Hematopoietic multipotent progenitor cell treated with erythropoietin and hydrocortisone succinate and interleukin-3 and kit ligand, for 8 days (in vitro differentiated cells): Measurements from ENCODE around the gene PRKCD.

Experiments
- DNase-seq: peaks from one replicate; pipeline ENCODE4 v3.0.0-alpha.2; 2015

PRKCD gene

DNA sequence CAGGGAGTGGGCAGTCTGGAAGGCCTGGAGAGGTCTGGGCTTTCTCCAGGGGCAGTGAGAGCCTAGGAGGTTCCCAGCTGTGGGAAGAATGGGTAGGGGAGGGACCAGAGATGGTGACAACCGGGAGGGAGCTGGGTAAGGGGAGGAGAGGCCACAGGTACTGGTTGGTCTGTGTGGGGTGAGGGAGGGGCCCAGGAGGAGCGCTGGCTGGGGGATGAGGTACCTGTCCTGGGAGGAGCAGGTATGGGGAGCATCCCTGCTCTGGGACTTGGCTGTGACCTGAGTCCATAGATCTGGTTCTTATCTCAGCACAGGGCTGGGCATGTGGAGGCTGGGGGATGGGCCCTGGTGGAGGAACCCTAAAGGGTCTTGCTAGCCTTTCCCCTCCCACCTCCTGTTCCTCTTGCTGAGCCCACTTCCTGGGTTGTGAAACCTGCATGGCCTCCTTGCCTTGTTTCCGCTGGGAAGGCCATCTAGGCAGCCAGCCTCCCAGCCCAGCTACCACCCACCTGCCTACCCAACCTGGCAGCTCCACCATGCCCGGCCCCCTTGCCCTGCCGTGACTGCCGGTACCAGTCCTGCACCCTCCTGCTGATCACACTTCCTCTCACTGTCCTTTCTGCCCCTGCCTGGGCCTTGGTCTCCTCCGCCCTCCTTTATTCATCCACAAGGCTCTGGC lies 11.0 kb downstream of the PRKCD start:
- no peak for DNase-seq

DNA sequence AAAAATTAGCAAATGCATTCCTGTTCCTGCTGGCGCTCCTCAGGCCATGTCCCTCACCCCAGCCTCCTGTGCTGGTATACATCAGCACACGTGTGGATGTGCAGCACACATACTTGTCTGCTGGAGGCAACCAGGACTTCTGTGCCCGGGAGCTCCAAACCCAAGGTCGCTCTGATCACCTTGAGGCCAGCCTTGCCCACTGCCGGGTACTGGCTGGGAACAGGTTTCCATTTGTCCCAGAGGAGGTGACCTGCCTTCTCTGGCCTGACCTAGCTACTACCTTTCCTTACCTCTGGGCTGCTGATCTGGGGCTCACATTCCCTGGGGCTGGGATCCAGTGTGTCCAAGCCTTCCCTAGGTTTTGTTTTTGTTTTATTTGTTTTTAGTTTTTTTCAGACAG lies 12.1 kb downstream of the PRKCD start:
- DNase-seq = no peak

DNA sequence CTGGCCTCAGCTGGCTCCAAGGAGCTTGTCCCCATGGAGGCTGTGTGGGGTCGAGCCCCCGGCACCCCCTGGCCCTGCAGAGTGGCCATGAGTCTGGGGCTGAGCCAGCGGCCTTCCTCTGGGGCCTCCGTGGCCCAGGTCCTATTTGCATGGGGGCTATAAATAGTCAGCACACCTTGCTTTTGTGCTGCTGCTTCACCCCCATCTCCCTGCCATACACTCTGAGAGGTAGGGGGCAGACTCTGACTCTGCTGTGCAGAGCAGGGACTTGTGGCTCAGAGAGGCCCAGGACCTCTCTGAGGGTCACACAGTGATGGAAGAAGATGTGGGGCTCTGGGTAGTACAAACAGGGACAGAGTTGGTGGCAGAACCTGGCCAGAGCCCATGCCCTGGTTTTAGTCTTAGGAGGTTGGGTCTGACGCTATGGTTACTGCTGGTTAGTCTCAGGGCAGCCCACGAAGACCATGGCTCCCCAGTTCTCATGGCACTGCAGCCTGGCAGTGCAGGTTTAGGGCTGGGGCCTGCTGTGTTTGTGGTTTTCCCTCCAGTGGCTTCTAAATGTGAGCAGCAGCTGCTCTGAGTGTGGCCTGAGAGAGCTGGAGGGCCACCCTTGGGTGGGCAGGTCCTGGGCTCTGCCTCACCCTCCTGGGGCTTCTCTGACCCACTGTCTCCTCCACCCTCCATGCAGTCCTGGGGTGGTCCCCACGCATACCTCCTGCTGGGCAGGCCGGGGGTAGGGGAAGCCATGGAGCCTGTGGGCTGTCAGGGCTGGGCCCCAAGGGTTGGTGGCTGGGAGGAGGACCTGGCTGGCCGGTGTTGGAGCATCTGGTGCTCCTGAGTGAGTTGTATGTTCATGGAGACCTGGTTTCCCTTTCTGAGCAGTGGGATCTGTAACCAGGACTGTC lies 13.6 kb downstream of the PRKCD start:
- no peak for DNase-seq

DNA sequence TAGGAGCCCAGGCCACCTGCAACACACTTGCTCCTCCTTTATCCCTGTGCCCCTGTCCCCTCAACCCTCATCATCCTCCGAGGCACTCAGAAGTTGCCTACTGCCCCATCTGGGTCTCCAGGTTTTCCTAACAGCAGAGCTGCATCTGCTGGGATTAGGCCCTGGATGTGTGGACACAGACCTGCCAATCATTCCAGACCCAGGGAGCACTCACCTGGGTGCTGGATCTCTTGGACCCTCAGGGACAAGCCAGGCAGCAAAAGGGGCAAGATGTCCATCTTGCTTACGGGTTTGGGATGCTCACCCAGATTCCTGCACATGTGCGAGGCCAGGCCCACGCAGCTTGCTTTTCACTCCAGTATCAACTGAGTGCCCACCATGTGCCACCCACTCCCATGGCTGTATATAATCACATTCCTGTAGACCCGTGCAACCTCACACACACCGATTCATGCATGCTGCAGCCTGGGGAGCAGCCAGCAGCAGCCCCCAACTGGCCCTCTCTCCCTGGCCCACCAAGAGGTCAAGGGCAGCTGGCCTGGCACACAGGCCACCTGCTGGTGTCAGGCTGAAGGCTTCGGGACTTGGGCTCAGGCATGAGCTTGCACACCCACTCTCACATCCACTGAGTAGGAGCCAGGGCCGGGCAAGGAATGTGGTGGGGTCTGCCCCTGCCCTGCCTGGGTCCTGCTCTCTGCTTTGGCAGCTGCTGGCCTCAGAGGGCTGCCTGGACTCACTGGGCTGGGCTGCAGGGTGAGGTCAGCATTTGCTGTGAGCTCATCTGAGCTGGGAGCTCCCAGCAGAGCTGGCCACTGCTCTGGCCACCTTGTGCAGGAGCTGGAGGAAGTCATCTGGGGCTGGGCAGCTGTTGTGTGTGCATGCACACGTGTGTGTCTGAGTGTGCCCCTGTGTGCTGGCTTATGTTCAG lies 14.9 kb downstream of the PRKCD start:
- DNase-seq = no peak

DNA sequence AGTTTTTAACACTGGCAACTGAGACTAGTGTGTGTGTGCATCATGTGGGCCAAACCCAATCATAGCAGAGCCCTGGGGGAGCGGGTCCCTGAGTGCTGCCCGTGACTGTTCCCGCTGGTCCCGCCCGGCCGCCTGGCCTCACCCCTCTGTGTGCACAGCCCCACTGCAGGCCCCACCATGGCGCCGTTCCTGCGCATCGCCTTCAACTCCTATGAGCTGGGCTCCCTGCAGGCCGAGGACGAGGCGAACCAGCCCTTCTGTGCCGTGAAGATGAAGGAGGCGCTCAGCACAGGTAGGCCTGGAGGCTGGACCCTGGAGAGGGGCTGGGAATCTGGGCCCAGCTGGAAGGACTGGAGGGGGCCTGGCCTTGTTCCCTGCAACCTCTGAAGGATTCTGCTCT lies 17.2 kb downstream of the PRKCD start:
- no peak for DNase-seq

DNA sequence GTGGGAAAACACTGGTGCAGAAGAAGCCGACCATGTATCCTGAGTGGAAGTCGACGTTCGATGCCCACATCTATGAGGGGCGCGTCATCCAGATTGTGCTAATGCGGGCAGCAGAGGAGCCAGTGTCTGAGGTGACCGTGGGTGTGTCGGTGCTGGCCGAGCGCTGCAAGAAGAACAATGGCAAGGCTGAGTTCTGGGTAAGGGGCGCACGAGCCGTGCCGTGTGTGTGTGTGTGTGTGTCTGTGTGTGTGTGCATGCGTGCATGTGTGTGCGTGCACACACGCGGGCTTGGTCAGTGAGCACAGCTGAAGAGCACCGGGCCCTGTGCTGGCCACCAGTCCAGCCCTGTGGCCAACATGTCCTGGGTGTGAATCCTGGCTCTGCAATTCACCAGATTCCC lies 18.6 kb downstream of the PRKCD start:
- no peak for DNase-seq

DNA sequence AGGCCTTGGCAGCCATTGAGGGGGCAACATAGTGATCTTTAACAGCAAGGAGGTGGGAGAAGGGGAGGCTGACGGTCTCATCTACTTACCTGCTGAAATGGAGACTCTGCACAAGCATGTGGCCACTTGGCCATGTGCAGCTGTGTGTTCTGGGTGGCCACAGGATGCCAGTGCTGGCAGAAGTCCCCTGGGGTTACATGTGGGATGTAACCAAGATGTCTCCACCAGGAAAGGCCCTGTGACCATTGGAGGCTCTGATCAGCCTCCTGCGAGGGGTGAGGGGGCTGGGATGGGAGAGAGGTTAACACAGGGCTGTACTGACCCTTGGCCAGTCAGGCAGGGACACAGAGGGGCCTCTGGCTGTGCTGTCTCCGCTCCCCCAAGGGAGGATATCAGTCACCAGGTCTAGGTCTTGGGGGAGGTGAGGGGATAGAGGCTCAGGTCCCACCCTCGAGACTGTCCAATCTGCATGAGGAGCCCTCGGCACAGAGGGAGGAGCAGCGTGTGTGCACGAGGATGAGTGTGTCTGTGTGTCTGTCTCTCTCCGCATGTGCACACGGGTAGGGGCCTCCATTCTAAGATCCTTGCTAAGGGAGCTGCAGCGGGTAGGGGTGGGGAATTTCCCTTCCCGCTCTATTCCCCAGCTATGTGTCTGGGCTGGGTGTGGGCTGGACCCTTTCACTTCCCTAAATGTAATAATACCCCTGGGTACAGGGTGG lies 19.5 kb downstream of the PRKCD start:
- DNase-seq = no peak

DNA sequence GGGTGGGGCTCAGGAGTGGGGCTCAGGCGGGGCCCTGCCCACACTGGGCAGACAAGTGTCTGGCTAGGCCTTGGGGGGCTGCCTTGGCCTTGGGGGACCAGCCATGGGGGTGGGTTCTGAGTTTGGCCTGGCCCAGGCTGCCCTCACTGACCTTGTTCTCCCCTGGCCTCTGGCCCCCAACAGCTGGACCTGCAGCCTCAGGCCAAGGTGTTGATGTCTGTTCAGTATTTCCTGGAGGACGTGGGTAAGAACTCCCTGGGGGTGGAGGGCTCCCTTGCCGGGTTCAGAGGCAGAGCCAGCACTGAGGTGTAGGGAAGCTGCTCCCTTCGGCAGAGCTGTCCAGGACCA lies 20.0 kb downstream of the PRKCD start:
- DNase-seq = no peak

DNA sequence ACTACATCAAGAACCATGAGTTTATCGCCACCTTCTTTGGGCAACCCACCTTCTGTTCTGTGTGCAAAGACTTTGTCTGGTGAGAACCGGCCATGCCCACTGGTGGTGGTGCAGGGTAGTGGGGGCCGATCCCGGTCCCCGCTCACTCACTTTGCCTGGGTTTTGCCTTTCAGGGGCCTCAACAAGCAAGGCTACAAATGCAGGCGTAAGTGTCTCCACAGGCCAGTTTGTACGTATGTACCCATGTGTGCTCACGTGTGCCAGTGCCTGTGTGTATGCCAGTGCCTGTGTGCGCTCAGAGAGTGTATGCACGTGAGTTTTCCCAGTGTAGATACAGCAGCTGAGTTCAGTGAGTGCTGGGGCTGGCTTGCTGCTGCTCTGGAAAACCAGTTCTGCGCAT lies 20.5 kb downstream of the PRKCD start:
- DNase-seq = no peak

DNA sequence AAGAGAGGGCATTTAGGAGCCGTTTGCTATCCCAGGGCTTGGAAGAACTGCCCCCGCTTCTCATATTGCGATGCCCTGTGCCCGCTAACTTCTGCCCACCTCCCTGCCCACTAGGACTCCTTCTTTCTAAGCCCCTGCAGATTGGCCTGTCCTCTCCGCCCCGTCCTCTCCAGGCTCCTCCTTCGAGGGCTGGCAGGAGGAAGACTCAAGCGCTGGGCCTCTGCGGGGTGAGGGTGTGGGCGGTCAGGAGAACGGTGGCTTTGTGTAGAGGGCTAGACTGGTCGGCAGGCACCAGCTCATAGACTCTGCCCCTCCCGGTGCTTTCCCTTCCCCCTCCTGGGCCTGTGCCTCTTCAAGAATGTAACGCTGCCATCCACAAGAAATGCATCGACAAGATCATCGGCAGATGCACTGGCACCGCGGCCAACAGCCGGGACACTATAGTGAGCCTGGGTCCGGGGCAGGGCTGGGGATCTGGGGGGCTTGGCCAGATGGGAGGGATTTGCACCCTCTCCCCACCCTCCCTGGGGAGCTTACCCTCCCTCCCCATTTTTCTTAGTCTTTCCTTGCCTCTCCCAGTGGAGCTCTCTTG lies 21.9 kb downstream of the PRKCD start:
- DNase-seq = no peak

DNA sequence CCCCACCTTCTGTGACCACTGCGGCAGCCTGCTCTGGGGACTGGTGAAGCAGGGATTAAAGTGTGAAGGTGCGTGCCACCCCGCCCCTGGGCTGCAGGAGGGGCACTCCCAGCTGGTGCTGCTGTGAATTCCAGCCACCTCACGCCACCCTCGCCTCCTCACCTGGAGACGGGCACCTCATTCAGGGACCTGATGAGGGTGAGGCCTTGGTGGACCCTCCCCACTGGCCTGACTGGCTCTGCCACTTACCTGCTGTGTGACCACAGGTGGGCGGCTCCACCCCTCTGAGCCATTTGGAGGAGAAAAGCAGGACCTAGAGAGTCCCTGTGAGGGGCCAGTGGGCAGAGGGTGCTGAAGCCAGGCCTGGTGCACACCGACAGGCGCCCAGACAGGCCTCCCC lies 22.5 kb downstream of the PRKCD start:
- no peak for DNase-seq

DNA sequence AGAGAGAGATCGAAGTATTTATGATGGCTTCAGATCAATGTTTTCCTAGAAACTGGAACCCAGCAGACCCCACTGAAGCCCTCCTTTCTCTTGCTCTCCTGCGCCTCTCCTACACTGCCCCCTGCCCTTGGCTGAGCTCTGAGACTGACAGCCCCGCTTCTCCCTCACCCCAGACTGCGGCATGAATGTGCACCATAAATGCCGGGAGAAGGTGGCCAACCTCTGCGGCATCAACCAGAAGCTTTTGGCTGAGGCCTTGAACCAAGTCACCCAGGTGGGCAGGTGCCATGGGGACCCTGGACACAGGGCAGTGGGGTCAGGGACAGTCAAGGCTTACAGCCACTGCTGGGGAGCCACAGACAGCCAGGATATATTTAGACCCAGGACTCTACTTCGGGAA lies 23.7 kb downstream of the PRKCD start:
- DNase-seq = no peak

DNA sequence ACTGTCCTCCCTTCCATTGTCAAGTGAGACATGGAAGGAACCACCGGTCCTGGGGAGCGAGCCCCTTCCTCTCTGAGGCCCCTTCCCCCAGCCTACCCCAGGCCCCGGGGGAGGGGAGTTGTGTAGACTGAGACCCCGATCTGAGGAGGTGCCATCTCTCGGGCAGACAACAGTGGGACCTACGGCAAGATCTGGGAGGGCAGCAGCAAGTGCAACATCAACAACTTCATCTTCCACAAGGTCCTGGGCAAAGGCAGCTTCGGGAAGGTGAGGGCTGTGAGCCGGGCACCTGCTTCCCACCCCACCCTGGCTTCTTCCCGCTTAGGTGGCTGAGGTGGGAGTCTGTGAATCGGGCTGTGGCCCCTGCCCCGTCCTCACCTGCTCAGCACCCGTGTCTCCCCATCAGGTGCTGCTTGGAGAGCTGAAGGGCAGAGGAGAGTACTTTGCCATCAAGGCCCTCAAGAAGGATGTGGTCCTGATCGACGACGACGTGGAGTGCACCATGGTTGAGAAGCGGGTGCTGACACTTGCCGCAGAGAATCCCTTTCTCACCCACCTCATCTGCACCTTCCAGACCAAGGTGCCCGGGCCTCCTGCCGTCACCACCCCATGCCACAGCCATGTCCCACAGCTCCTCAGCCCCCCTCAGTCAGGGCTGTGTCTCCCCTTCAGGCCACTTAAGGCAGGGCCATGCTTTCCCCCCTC lies 24.9 kb downstream of the PRKCD start:
- no peak for DNase-seq

DNA sequence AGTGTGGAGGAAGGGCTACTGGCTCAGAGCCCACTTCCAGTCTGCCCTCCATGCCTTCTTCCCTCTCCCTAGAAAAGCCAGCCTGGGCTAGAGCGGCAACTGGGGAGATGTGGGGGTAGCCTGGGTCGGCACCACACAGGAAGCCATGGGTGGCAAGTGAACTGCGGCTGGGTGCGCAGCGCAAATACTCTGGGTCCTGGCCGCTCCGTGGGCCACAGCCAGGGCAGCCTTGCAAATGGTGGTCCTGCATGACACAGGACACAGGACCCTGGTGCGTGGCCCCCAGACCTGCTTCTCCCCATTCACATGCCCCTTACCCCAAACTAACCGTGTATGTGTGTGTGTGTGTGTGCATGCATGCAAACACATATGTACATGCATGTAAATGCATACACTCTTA lies 25.7 kb downstream of the PRKCD start:
- DNase-seq = no peak

DNA sequence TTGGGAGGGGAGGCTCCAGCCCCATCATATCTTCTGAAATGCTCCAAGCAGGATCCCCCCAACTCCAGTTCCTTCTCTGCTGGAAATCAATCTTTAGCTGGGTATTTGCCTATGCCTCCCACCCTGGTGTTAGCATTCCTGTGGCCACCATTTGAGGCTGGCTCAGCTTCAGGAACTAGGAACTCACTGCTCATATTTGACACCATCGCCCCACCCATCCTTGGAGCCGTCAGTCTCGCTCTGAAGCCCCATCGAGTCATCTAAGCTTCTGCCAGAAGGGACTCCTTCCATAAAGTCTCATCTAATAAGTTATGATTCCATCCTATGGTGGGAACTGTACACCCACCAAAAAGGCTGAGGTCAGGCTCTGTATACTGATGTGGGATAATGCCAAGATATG lies 26.4 kb downstream of the PRKCD start:
- no peak for DNase-seq

DNA sequence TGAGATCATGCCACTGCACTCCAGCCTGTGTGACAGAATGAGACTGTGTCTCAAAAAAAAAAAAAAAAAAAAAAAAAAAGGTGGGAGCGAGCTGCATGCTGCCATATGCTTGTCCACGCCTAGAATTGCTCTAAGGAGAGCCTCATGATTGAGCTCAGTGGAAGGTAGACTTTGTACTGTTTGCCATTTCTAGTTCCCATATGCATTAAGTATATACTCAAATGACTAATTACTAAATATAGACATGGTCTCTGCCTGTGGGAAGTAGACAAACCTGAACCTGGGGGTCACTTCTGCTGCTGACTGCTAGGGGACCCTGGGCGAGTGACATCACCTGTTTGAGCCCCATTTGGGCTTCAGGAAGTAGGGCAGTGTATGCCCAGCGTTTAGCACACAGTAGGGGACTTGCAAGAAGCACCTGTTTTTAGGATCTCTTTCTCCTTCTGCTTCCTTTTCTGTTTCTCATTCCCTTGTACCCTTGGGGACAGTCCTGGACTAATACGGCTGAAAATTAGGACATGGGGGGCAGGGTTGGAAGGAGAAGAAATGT lies 27.2 kb downstream of the PRKCD start:
- DNase-seq = no peak

DNA sequence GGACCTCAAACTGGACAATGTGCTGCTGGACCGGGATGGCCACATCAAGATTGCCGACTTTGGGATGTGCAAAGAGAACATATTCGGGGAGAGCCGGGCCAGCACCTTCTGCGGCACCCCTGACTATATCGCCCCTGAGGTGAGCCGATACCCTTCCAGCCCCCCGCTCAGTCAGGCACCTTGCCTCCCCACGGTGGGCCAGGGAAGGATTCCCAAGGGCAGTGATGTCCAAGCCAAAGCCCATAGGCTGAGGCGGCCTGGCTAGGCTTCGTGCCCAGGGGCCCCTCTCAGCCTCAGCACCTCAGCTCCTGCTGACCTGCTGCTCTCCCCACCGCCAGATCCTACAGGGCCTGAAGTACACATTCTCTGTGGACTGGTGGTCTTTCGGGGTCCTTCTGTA lies 27.7 kb downstream of the PRKCD start:
- no peak for DNase-seq

DNA sequence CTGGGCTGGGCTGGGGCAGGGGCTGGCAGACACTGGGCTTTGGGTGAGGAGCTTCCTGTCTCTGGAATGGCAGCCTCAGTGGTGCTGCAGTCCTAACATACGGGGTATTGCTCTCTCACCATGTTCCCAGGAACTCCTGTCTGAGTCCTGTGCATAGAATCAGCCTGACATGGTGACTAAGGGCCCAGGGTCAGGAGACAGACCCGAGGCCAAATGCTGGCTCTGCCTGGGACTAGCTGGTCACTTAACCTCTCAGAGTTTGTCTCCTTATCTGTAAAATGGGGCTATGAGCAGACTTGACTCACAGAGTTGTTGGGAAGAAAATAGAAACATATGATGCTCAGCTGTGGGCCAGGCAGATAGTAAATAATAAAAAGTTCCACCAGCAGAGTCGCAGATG lies 28.3 kb downstream of the PRKCD start:
- no peak for DNase-seq

DNA sequence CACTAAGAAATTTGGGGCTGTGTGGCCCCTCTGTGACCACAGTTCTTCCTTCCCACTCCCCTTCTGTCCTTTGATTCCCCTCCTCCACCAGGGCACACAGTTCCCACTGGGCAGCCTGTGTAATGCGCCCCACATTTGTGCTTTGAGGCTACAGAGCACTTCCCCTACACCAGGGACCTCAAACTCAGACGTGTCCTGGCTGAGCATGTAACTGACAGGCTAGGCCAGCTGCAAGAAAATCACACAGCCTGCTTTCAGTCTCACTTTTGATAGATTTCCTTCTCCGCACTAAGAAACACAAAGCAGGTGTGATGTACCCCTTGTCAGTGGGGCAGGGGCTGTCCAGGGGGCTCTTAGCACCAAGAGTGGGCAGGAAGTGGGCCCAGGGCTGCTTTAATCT lies 29.6 kb downstream of the PRKCD start:
- no peak for DNase-seq

DNA sequence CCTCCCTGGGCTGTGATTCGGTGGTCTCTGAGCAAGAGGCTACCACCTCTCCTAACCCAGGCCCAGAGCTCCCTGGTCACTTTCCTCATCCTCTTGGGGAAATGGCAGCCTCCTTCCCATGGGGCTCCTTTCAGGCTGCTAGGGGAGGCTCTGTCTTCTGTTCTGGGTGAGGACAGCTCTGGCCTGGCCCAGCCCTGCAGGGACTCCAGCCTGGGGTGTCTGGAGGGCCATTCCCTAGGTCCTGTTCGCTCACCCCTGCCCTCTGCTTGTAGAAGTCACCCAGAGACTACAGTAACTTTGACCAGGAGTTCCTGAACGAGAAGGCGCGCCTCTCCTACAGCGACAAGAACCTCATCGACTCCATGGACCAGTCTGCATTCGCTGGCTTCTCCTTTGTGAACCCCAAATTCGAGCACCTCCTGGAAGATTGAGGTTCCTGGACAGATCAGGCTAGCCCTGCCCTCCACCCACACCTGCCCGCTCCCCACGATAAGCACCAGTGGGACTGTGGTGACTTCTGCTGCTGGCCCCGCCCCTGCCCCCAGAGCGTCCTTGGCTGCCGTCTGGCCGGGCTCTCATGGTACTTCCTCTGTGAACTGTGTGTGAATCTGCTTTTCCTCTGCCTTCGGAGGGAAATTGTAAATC lies 30.9 kb downstream of the PRKCD start:
- DNase-seq = no peak

DNA sequence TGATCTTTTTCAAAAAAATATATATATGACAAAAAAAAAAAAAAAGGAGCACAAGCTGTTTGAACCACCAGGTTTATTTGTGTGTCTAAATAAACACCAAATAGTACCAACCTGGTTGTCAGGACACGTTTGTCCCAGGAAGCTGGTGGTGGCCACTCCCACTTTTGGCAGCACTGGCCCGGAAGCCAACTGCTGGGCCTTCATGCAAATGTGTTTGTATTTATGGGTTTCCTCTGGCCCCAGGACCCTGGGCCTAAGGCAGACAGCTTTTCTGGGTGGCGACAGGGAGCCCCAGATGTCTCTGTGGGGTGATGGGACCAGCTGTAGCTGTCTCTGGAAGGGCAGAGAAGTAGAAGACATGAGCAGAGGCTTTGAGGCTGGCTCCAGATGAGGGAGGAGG lies 31.6 kb downstream of the PRKCD start:
- DNase-seq = no peak
